Adrenal gland (tissue), 5 donors: ENCODE results near the gene DZIP1L.

Source experiments
- CTCF ChIP-seq, 6 experiments: fragments of 450-650 bp in 4 of 6; fragments of 200-600 bp in 2 of 6; sonication (generic) in 1 of 6; IDR thresholded peaks; 1 replicate in 5 of 6; 2 replicates in 1 of 6; pipeline versions ENCODE4 v1.5.1 to v1.8.0; 2016 to 2021; ENCODE audit warnings: antibody characterized with exemption in 6 of 6, mild to moderate bottlenecking in 2 of 6, moderate library complexity in 1 of 6
- POLR2A ChIP-seq, 2 donors: fragments of 450-650 bp; IDR thresholded peaks; one replicate each; pipeline ENCODE4 v1.6.1; 2017; ENCODE audit warnings: antibody characterized with exemption in 2 of 2, mild to moderate bottlenecking in 2 of 2, moderate library complexity in 1 of 2
- donor health status: DM: no; HTN: no; CAD: no.

- TF ChIP-seq POLR2A (IDR thresholded peaks at IDR 0.05) = no peak
- TF ChIP-seq CTCF (IDR thresholded peaks at IDR 0.05) = no peak
Measured at GRCh38 chr3:138127636-138128365, 12.4 kb upstream of the DZIP1L start.
